Body of pancreas (tissue), 4 donors: Measurements from ENCODE around the gene MYO5B.

Experiments used
- CTCF ChIP-seq, 7 experiments: fragments of 450-650 bp in 4 of 7; fragments of 200-600 bp in 3 of 7; sonication (generic) in 3 of 7; IDR thresholded peaks; one replicate each; pipeline ENCODE4 v1.5.1; 2016 to 2019; ENCODE audit warnings: antibody characterized with exemption in 7 of 7
- POLR2A ChIP-seq, 3 donors: fragments of 450-650 bp; IDR thresholded peaks; one replicate each; pipeline ENCODE4 v1.6.1; 2016; ENCODE audit warnings: antibody characterized with exemption in 3 of 3, mild to moderate bottlenecking in 2 of 3

GRCh38 chr18:50058731-50059130, 136.2 kb downstream of the MYO5B start:
- TF ChIP-seq CTCF (IDR thresholded peaks at IDR 0.05) (no peak), POLR2A (IDR thresholded peaks at IDR 0.05) (no peak)
